ENCODE data around the gene FCRL1. TPM values are rescaled to one million over a fixed set of nuclear protein-coding genes. Genes with fewer than 3 reads are reported as not detected.

The FCRL1 gene
- total RNA-seq, 2 donors from 2014 or later: not detected

DNA sequence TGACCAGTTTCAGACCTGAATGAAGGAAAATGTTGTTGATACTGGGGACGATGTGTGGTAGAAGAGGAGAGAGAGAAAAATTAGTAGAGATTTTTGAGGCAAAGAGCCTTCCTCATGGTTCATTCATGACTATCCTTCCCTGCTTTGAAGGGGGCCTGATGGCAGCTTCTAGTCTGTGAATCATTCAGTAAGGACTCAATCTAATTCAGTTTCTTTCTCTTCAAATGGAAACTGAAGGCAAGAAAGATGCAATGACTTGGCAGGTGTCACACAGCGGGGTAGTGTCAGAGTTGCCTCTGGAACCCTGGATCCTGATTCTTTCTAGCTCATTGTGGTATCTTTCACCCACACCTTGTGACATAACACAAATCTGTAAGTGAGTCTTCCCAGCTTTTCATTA lies 36.6 kb upstream of the FCRL1 start:
- no peaks in the 10 kb centered on the region for H3K27me3 Mint-ChIP-seq (ENCODE audit: insufficient read depth)
- Histone ChIP-seq H3K4me3 (ENCODE audit: low read length) (no peak overlapping the region), H3K36me3 (ENCODE audit: control insufficient read depth, insufficient read depth, low read length) (no peaks in the 10 kb centered on the region), H3K27ac (ENCODE audit: low read depth, low read length) (no peak overlapping the region), H3K4me1 (ENCODE audit: control insufficient read depth, insufficient read depth, low read length) (no peaks in the 10 kb centered on the region), H3K9ac (ENCODE audit: extremely low read depth, low read length, poor library complexity, severe bottlenecking) (no peak overlapping the region), H3K27me3 (ENCODE audit: control insufficient read depth, insufficient read depth, low read length, poor library complexity, severe bottlenecking) (no peaks in the 10 kb centered on the region), H3K9me3 (ENCODE audit: control insufficient read depth, low read length) (no peaks in the 10 kb centered on the region)
- H3K9me3 Mint-ChIP-seq: no peaks in the 10 kb centered on the region
- no peak for DNase-seq
- TF ChIP-seq, protein P1, sequence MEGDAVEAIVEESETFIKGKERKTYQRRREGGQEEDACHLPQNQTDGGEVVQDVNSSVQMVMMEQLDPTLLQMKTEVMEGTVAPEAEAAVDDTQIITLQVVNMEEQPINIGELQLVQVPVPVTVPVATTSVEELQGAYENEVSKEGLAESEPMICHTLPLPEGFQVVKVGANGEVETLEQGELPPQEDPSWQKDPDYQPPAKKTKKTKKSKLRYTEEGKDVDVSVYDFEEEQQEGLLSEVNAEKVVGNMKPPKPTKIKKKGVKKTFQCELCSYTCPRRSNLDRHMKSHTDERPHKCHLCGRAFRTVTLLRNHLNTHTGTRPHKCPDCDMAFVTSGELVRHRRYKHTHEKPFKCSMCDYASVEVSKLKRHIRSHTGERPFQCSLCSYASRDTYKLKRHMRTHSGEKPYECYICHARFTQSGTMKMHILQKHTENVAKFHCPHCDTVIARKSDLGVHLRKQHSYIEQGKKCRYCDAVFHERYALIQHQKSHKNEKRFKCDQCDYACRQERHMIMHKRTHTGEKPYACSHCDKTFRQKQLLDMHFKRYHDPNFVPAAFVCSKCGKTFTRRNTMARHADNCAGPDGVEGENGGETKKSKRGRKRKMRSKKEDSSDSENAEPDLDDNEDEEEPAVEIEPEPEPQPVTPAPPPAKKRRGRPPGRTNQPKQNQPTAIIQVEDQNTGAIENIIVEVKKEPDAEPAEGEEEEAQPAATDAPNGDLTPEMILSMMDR (conservative IDR thresholded peaks at IDR 0.05): no peak
- WGBS, 2 experiments (ENCODE audit: insufficient coverage in 1 of 2, insufficient read length in 1 of 2): 82% methylated on average over 2 of the region's 2 CpGs; no CpG with 5 or more reads in 1 of the 2 experiments
- H3K4me1 Mint-ChIP-seq: no peaks in the 10 kb centered on the region
- H3K36me3 Mint-ChIP-seq (ENCODE audit: low read depth): no peaks in the 10 kb centered on the region
- H3K4me3 Mint-ChIP-seq: no peak overlapping the region
- H3K27ac Mint-ChIP-seq: no peak overlapping the region

DNA sequence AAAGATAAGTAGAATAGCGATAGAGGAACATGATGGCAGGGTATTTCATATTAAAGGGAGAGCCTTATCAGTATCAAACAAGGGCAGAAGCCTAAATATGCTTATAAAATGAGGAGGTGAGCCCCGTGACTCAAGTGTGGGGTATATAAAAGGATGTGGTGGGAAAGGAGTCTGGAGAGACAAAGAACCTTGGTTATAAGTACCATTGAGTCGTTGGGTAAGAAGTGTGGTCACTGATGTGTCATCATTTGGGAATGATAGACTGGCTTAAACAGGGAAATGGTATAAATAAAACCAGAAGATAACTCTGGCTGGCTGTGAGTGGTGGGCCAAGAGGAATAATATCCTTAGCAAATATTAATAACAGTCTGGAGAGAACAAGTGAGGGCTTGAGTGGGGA lies 32.6 kb upstream of the FCRL1 start:
- Histone ChIP-seq H3K4me3 (ENCODE audit: low read length) (no peak overlapping the region), H3K27ac (ENCODE audit: low read depth, low read length) (no peak overlapping the region), H3K27me3 (ENCODE audit: control insufficient read depth, insufficient read depth, low read length, poor library complexity, severe bottlenecking) (no peaks in the 10 kb centered on the region), H3K36me3 (ENCODE audit: control insufficient read depth, insufficient read depth, low read length) (no peaks in the 10 kb centered on the region), H3K9ac (ENCODE audit: extremely low read depth, low read length, poor library complexity, severe bottlenecking) (no peak overlapping the region), H3K9me3 (ENCODE audit: control insufficient read depth, low read length) (no peaks in the 10 kb centered on the region), H3K4me1 (ENCODE audit: control insufficient read depth, insufficient read depth, low read length) (no peaks in the 10 kb centered on the region)
- DNase-seq: no peak
- 86 to 87% methylated on average over 3 of the region's 3 CpGs for WGBS, 2 experiments (ENCODE audit: insufficient coverage in 1 of 2, insufficient read length in 1 of 2)
- TF ChIP-seq, protein P1 (conservative IDR thresholded peaks at IDR 0.05): no peak
- no peaks in the 10 kb centered on the region for H3K9me3 Mint-ChIP-seq
- H3K27ac Mint-ChIP-seq: no peak overlapping the region
- no peaks in the 10 kb centered on the region for H3K27me3 Mint-ChIP-seq (ENCODE audit: insufficient read depth)
- no peaks in the 10 kb centered on the region for H3K4me1 Mint-ChIP-seq
- H3K4me3 Mint-ChIP-seq: no peak overlapping the region
- no peaks in the 10 kb centered on the region for H3K36me3 Mint-ChIP-seq (ENCODE audit: low read depth)

DNA sequence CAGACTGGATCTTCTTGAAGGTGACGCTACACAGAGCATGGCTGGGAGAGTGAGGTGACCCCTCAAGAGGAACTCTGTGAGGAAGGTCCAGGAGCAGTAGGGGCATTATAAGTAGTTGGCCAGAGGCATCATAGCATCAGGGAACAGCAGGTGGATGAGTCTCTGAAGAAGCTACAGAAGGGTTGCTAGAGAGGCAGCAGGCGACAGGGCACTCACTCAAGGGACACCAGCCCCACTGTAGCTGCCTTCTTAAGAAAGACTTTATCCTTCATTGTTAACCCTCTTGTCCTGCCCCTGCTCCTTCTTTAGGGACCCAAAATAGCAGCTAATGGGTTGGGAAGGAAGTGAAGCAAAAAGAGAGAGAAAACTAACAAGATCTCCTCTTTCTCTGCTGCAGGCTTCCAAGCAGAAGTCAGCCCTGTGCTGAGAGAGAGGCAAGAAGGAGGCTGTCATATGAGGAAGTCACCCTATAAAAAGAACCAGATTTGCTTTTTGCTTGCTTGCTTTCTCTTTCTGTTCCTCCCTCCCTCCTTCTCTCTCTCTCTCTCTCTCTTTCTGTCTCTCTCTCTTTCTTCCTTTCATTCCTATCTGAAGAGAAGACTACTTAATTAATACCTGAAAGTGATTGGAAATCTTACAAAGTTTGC lies 29.4 kb upstream of the FCRL1 start:
- TF ChIP-seq, protein P1 (conservative IDR thresholded peaks at IDR 0.05): no peak
- no peak for DNase-seq
- no peaks in the 10 kb centered on the region for H3K27me3 ChIP-seq (ENCODE audit: control insufficient read depth, insufficient read depth, low read length, poor library complexity, severe bottlenecking)
- Mint-ChIP-seq H3K9me3 (no peaks in the 10 kb centered on the region), H3K36me3 (ENCODE audit: low read depth) (no peaks in the 10 kb centered on the region), H3K4me3 (no peak overlapping the region), H3K27me3 (ENCODE audit: insufficient read depth) (no peaks in the 10 kb centered on the region), H3K27ac (no peak overlapping the region), H3K4me1 (no peaks in the 10 kb centered on the region)
- no peaks in the 10 kb centered on the region for H3K36me3 ChIP-seq (ENCODE audit: control insufficient read depth, insufficient read depth, low read length)
- H3K4me3 ChIP-seq (ENCODE audit: low read length): no peak overlapping the region
- no peaks in the 10 kb centered on the region for H3K9me3 ChIP-seq (ENCODE audit: control insufficient read depth, low read length)
- no peak overlapping the region for H3K9ac ChIP-seq (ENCODE audit: extremely low read depth, low read length, poor library complexity, severe bottlenecking)
- no peak overlapping the region for H3K27ac ChIP-seq (ENCODE audit: low read depth, low read length)
- H3K4me1 ChIP-seq (ENCODE audit: control insufficient read depth, insufficient read depth, low read length): no peaks in the 10 kb centered on the region
- WGBS, 2 experiments (ENCODE audit: insufficient coverage in 1 of 2, insufficient read length in 1 of 2): 90 to 100% methylated on average over 2 of the region's 2 CpGs

Data from endodermal cell (in vitro differentiated cells).